Transverse colon (tissue), 4 donors: ENCODE results near the gene RNF207. TPM values are rescaled to one million over a fixed set of nuclear protein-coding genes. Genes with fewer than 3 reads are reported as not detected.

Experiments used
- DNase-seq: peaks from one replicate; pipeline ENCODE4 v3.0.0-alpha.2; 2019
- H3K27ac ChIP-seq, 4 donors: fragments of 200-600 bp; sonication (generic); 2 replicates each; pipeline ENCODE4 v1.5.1; 2016 to 2018; ENCODE audit warnings: inconsistent platforms in 4 of 4
- H3K27me3 ChIP-seq: fragments of 200-600 bp; sonication (generic); 2 replicates; pipeline ENCODE4 v1.5.1; 2017; ENCODE audit warnings: inconsistent platforms
- H3K36me3 ChIP-seq, 4 donors: fragments of 200-600 bp; sonication (generic); 2 replicates each; pipeline ENCODE4 v1.5.1; 2017 to 2019; ENCODE audit warnings: inconsistent platforms in 4 of 4
- H3K4me1 ChIP-seq, 4 donors: fragments of 200-600 bp; sonication (generic); 2 replicates each; pipeline ENCODE4 v1.5.1; 2017 to 2020; ENCODE audit warnings: inconsistent platforms in 4 of 4
- H3K4me3 ChIP-seq, 4 donors: fragments of 200-600 bp; sonication (generic); 1 replicate in 1 of 4; 2 replicates in 3 of 4; pipeline versions ENCODE4 v1.5.1 to v1.6.1; 2017 to 2019; ENCODE audit warnings: inconsistent platforms in 4 of 4
- H3K9me3 ChIP-seq, 2 donors: fragments of 200-600 bp; sonication (generic); 2 replicates each; pipeline ENCODE4 v1.5.1; 2017 to 2019; ENCODE audit warnings: inconsistent platforms in 2 of 2
- CTCF ChIP-seq, 5 experiments: fragments of 200-600 bp in 3 of 5; fragments of 450-650 bp in 2 of 5; sonication (generic) in 3 of 5; IDR thresholded peaks; 1 replicate in 2 of 5; 2 replicates in 3 of 5; pipeline ENCODE4 v1.5.1; 2016 to 2017; ENCODE audit warnings: antibody characterized with exemption in 5 of 5, inconsistent platforms in 3 of 5, mild to moderate bottlenecking in 2 of 5, moderate library complexity in 1 of 5
- EP300 ChIP-seq: sonication (generic); formaldehyde crosslinking; IDR thresholded peaks from one replicate; pipeline ENCODE4 v1.6.1; 2017; ENCODE audit warnings: antibody characterized with exemption, low read depth
- POLR2A ChIP-seq: fragments of 450-650 bp; IDR thresholded peaks from one replicate; pipeline ENCODE4 v1.6.1; 2016; ENCODE audit warnings: antibody characterized with exemption, mild to moderate bottlenecking, moderate library complexity
- POLR2AphosphoS5 ChIP-seq, 3 donors: sonication (generic); formaldehyde crosslinking; IDR thresholded peaks; one replicate each; pipeline ENCODE4 v1.6.1; 2016; ENCODE audit warnings: antibody characterized with exemption in 3 of 3
- WGBS, 2 donors: methylation state at CpG; one replicate each; pipeline ENCODE4 v1.1.5; 2018; ENCODE audit warnings: low coverage in 1 of 2; 5-methylcytosine and 5-hydroxymethylcytosine counted together
- in situ Hi-C, 4 donors: fragments of 200-750 bp; cut with MboI; loops; one replicate each; pipeline versions ENCODE4 v1.15.0 to v1.15.1; 2017; ENCODE audit warnings: low sequenced_read_pairs in 3 of 4, low pct_ligation_motif_present in 1 of 4, low pct_unique_long_range_greater_than_20kb in 1 of 4
- intact Hi-C: fragments of 100-400 bp; cut with DNase I; formaldehyde crosslinking; loops from one replicate; pipeline ENCODE4 v1.15.1; 2023; ENCODE audit warnings: low total_unique reads
- total RNA-seq, 4 donors: library from RNA; depleted of rRNA; stranded (reverse); fragments of >200 nt; gene quantifications; one replicate each; pipeline ENCODE4 v1.1.0, GENCODE V29; 2016

The RNF207 gene
- total RNA-seq, 4 donors from 2014 or later = 82.6 to 1,341 (median 190) TPM

GRCh38 chr1:6248161-6248776 is 42.4 kb downstream of the RNF207 start:
- DNase-seq = no peak
- Histone ChIP-seq H3K27me3 (peaks cover 93% of the 10 kb centered on the region), H3K36me3 (no peaks in the 10 kb centered on the region), H3K9me3 (no peaks in the 10 kb centered on the region), H3K4me1 (peaks cover 14 to 35% (median 31%) of the 10 kb centered on the region in 4 donors), H3K4me3 (no peak overlapping the region), H3K27ac (no peak overlapping the region)
- WGBS, 2 donors = 79% methylated on average over 14 of the region's 14 CpGs; no CpG with 5 or more reads in 1 of the 2 donors
- in situ Hi-C loops (loop anchor here in 3 of 4 donors (5.0 to 25.0 kb wide), 3 partner anchors 94 to 164 kb away; partner anchors contain the start of genes ESPN (in 1 of the 3) and HES2 (in 1 of the 3)), intact Hi-C loops (loop anchor here (5.0 kb wide), 2 partner anchors 94 to 159 kb away; no protein-coding TSS in a partner anchor)
- TF ChIP-seq POLR2AphosphoS5 (IDR thresholded peaks at IDR 0.05) (no peak), EP300 (no peak), CTCF (IDR thresholded peaks at IDR 0.05) (no peak), POLR2A (no peak)

- Histone ChIP-seq H3K27me3 (peaks cover 85% of the 10 kb centered on the region), H3K4me1 (peaks cover 14 to 35% (median 31%) of the 10 kb centered on the region in 4 donors), H3K9me3 (no peaks in the 10 kb centered on the region), H3K4me3 (peak overlapping the region in 2 of 4 donors; percentile 18 to 28), H3K27ac (no peak overlapping the region), H3K36me3 (no peaks in the 10 kb centered on the region)
- in situ Hi-C loops = loop anchor here in 3 of 4 donors (5.0 to 25.0 kb wide), 3 partner anchors 93 to 163 kb away; partner anchors contain the start of genes ESPN (in 1 of the 3) and HES2 (in 1 of the 3)
- WGBS, 2 donors = 6% methylated on average over 40 of the region's 96 CpGs; no CpG with 5 or more reads in 1 of the 2 donors
- no peak for DNase-seq
- intact Hi-C loops = loop anchor here (5.0 kb wide), 2 partner anchors 93 to 158 kb away; no protein-coding TSS in a partner anchor
- peak in 2 of 3 donors; percentile 7 to 20 for TF ChIP-seq POLR2AphosphoS5 (IDR thresholded peaks at IDR 0.05)
- TF ChIP-seq POLR2A = peak; percentile 11
- TF ChIP-seq EP300 = no peak
- no peak for TF ChIP-seq CTCF (IDR thresholded peaks at IDR 0.05)
Measured at GRCh38 chr1:6248932-6249738, 43.2 kb downstream of the RNF207 start.

- in situ Hi-C loops (loop anchor here (5.0 to 25.0 kb wide), 4 partner anchors 92 to 162 kb away; partner anchors contain the start of genes ESPN (in 1 of the 4) and HES2 (in 1 of the 4)), intact Hi-C loops (loop anchor here (5.0 kb wide), 2 partner anchors 92 to 157 kb away; no protein-coding TSS in a partner anchor)
- H3K4me3 ChIP-seq = no peak overlapping the region
- H3K9me3 ChIP-seq = no peaks in the 10 kb centered on the region
- TF ChIP-seq POLR2A (no peak), EP300 (no peak), POLR2AphosphoS5 (IDR thresholded peaks at IDR 0.05) (no peak), CTCF (IDR thresholded peaks at IDR 0.05) (no peak)
- peaks cover 14 to 34% (median 31%) of the 10 kb centered on the region in 4 donors for H3K4me1 ChIP-seq
- no peak overlapping the region for H3K27ac ChIP-seq
- WGBS, 2 donors = 42% methylated on average over 19 of the region's 71 CpGs; no CpG with 5 or more reads in 1 of the 2 donors
- no peak for DNase-seq
- H3K36me3 ChIP-seq = no peaks in the 10 kb centered on the region
- H3K27me3 ChIP-seq = peaks cover 77% of the 10 kb centered on the region
Measured at GRCh38 chr1:6249739-6250689, 44.1 kb downstream of the RNF207 start.
